ENCODE data around the gene KCNN1.

- TF ChIP-seq CTCF (IDR thresholded peaks at IDR 0.05) (peak; percentile 84 to 95 (median 85)), POLR2A (IDR thresholded peaks at IDR 0.05) (no peak)
Measured at GRCh38 chr19:17938092-17938845, 28.6 kb upstream of the KCNN1 start.

Data from testis (tissue), 2 donors.